ENCODE results near the gene FN1.

GRCh38 chr2:215461836-215462532 lies 26.1 kb upstream of the FN1 start:
- TF ChIP-seq GATA3 (IDR thresholded peaks at IDR 0.05; ENCODE audit: low read depth, low read length) (no peak), GATA2 (IDR thresholded peaks at IDR 0.05; ENCODE audit: low read depth, low read length) (no peak)

All from SH-SY5Y (cell line).